ENCODE data around the gene SBF2.
"Not testable (repeated sequence)": the region's sequence is repeated elsewhere in the genome, so short reads cannot be mapped to it uniquely, and the experiment has no call there.

The SBF2 gene

GRCh38 chr11:10097615-10098014, 196.4 kb downstream of the SBF2 start:
- no peak overlapping the region for H3K27ac ChIP-seq
- TF ChIP-seq ZFX (IDR thresholded peaks at IDR 0.05) (no peak), CTCF (conservative IDR thresholded peaks at IDR 0.05) (no peak)

- TF ChIP-seq CTCF (conservative IDR thresholded peaks at IDR 0.05) (no peak), ZFX (IDR thresholded peaks at IDR 0.05) (no peak)
These were observed 197.0 kb downstream of the SBF2 start for GRCh38 chr11:10096987-10097386.

GRCh38 chr11:10095412-10096208, 198.4 kb downstream of the SBF2 start:
- no peak overlapping the region for H3K27ac ChIP-seq
- TF ChIP-seq CTCF (conservative IDR thresholded peaks at IDR 0.05), result no peak
- no peak for TF ChIP-seq ZFX (IDR thresholded peaks at IDR 0.05)

More at GRCh38 chr11:10096987-10097386, 197.0 kb downstream of the SBF2 start:
- H3K27ac ChIP-seq, result no peak overlapping the region

GRCh38 chr11:10092426-10092825, 201.6 kb downstream of the SBF2 start:
- TF ChIP-seq ZFX (IDR thresholded peaks at IDR 0.05) (no peak), CTCF (conservative IDR thresholded peaks at IDR 0.05) (no peak)
- H3K27ac ChIP-seq, result no peak overlapping the region

GRCh38 chr11:10091314-10092045, 202.5 kb downstream of the SBF2 start:
- no peak overlapping the region for H3K27ac ChIP-seq
- TF ChIP-seq ZFX (IDR thresholded peaks at IDR 0.05), result no peak
- no peak for TF ChIP-seq CTCF (conservative IDR thresholded peaks at IDR 0.05)

- H3K27ac ChIP-seq, result not testable (repeated sequence)
These were observed 206.1 kb downstream of the SBF2 start for GRCh38 chr11:10087923-10088225.

- no peak overlapping the region; the same call in 1 of the 2 replicates for H3K27ac ChIP-seq
- TF ChIP-seq ZFX (IDR thresholded peaks at IDR 0.05), result no peak
- TF ChIP-seq CTCF (conservative IDR thresholded peaks at IDR 0.05), result no peak
These were observed 206.7 kb downstream of the SBF2 start for GRCh38 chr11:10087186-10087922.

Measured in C4-2B (cell line).